Kidney (tissue), 14 donors: ENCODE measurements around the gene KCNIP3. TPM values are rescaled to one million over a fixed set of nuclear protein-coding genes. Genes with fewer than 3 reads are reported as not detected.

ENCODE experiments used
- DNase-seq, 5 donors: peaks; one replicate each; pipeline ENCODE4 v3.0.0-alpha.2; 2013 to 2020
- FAIRE-seq: peaks from 2 replicates; lab custom pipeline; 2012; peaks lifted over from hg19 to GRCh38; lab: Jason Lieb, UNC
- H3K27ac ChIP-seq, 2 donors: one replicate each; pipeline ENCODE4 v1.7.0; 2013; ENCODE audit warnings: low read depth in 2 of 2, low read length in 2 of 2, inconsistent platforms in 1 of 2
- H3K27me3 ChIP-seq: one replicate; pipeline ENCODE4 v1.7.1; 2013; ENCODE audit warnings: low read length, inconsistent platforms; ENCODE audit not compliant: control insufficient read depth, insufficient read depth
- H3K36me3 ChIP-seq, 3 donors: one replicate each; pipeline versions ENCODE4 v1.7.0 to v1.7.1; 2013; ENCODE audit warnings: low read length in 3 of 3, control low read depth in 1 of 3, inconsistent platforms in 1 of 3; ENCODE audit not compliant: insufficient read depth in 3 of 3, control insufficient read depth in 2 of 3
- H3K4me1 ChIP-seq, 3 donors: one replicate each; pipeline versions ENCODE4 v1.7.0 to v1.7.1; 2013; ENCODE audit warnings: low read length in 3 of 3, inconsistent platforms in 1 of 3, low read depth in 1 of 3; ENCODE audit not compliant: control insufficient read depth in 2 of 3, insufficient read depth in 2 of 3
- H3K4me3 ChIP-seq, 3 donors: one replicate each; pipeline versions ENCODE4 v1.7.0 to v1.8.1; 2013; ENCODE audit warnings: low read length in 3 of 3, control low read depth in 1 of 3, inconsistent platforms in 1 of 3
- H3K9ac ChIP-seq, 3 donors: one replicate each; pipeline versions ENCODE4 v1.7.0 to v1.7.1; 2013; ENCODE audit warnings: low read length in 3 of 3, control low read depth in 1 of 3, inconsistent platforms in 1 of 3
- H3K9me3 ChIP-seq, 3 donors: one replicate each; pipeline versions ENCODE4 v1.7.0 to v1.7.1; 2013; ENCODE audit warnings: low read length in 3 of 3, control low read depth in 1 of 3, inconsistent platforms in 1 of 3; ENCODE audit not compliant: control insufficient read depth in 2 of 3, insufficient read depth in 1 of 3
- intact Hi-C: fragments of 100-400 bp; cut with DNase I; formaldehyde crosslinking; loops from one replicate; pipeline ENCODE4 v1.11.1; 2022
- polyA plus RNA-seq: library from polyadenylated mRNA; stranded (reverse); fragments of 350-450 nt; fragmentation: Illumina TruSeq; extraction: RNeasy Lipid Tissue Mini Kit (QIAGEN cat#74804); gene quantifications from one replicate; pipeline ENCODE4 v1.2.3, GENCODE V29; 2014; ENCODE audit warnings: low read depth, low replicate concordance; ENCODE audit not compliant: insufficient read depth
- total RNA-seq: library from RNA; stranded (reverse); fragmentation: NEBNext Ultra II Directional; extraction: Animal tissue kit (Norgen Biotek cat#: 25700); gene quantifications from one replicate; pipeline ENCODE4 v1.2.1, GENCODE V29; 2021
- TF ChIP-seq, protein P1 (sequence below): IDR thresholded peaks from 3 replicates; pipeline ENCODE4 v1.5.1; 2012; ENCODE audit warnings: mild to moderate bottlenecking, moderate library complexity, borderline replicate concordance; ENCODE audit not compliant: insufficient read depth; ENCODE audit errors: extremely low read depth
- donor health status: control.
- donor health status: control.
- donor health status: control.
- donor health status: control.
- donor health status: control.
- donor health status: DM: yes; HTN: yes; CAD: no.
- donor health status: Normal renal cell carcinoma (clear cell type).

Gene KCNIP3
- total and polyA plus RNA-seq, 2 donors from 2014 or later = 14.8 to 27.6 TPM

DNA sequence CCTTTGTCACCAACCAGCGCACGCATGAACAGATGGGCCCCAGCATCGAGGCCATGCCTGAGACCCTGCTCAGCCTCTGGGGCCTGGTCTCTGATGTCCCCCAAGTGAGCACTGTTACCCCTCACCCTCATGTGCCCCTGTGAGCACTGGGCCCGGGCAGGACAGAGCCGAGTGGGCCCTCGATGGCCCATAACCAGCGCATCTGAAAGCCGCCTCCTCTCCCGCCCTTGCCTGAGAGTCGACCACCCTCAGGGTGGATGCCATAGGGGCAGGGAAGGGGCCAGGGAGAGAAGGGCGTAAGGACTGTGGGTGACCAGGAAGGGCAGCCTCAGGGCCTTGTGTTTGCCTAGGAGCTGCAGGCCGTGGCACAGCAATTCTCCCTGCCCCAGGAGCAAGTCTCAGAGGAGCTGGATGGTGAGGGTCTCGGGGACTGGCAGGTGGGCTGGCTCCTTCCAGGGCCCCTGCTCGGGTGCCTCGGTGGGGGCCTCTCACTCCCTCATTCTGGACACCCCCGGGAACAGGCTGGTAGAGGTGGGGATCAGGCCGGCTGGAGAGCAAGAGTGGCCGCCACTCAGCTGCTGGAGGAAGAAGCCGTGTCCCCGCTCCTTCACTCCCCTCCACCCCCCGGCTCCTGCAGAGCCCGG, 20.8 kb upstream of the KCNIP3 start:
- DNase-seq = peak in 1 of 5 donors; percentile 66
- Histone ChIP-seq H3K27ac (peak overlapping the region; percentile 81 to 89), H3K27me3 (no peaks in the 10 kb centered on the region), H3K4me1 (peaks cover 0 to 17% (median 0%) of the 10 kb centered on the region in 3 donors), H3K36me3 (peaks cover 0 to 8% (median 0%) of the 10 kb centered on the region in 3 donors), H3K4me3 (peak overlapping the region in 2 of 3 donors; percentile 18 to 61), H3K9me3 (no peaks in the 10 kb centered on the region), H3K9ac (peak overlapping the region in 1 of 3 donors; percentile 52)
- TF ChIP-seq, protein P1, sequence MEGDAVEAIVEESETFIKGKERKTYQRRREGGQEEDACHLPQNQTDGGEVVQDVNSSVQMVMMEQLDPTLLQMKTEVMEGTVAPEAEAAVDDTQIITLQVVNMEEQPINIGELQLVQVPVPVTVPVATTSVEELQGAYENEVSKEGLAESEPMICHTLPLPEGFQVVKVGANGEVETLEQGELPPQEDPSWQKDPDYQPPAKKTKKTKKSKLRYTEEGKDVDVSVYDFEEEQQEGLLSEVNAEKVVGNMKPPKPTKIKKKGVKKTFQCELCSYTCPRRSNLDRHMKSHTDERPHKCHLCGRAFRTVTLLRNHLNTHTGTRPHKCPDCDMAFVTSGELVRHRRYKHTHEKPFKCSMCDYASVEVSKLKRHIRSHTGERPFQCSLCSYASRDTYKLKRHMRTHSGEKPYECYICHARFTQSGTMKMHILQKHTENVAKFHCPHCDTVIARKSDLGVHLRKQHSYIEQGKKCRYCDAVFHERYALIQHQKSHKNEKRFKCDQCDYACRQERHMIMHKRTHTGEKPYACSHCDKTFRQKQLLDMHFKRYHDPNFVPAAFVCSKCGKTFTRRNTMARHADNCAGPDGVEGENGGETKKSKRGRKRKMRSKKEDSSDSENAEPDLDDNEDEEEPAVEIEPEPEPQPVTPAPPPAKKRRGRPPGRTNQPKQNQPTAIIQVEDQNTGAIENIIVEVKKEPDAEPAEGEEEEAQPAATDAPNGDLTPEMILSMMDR = no peak
- no peak for FAIRE-seq
- intact Hi-C loops = no loop called here

DNA sequence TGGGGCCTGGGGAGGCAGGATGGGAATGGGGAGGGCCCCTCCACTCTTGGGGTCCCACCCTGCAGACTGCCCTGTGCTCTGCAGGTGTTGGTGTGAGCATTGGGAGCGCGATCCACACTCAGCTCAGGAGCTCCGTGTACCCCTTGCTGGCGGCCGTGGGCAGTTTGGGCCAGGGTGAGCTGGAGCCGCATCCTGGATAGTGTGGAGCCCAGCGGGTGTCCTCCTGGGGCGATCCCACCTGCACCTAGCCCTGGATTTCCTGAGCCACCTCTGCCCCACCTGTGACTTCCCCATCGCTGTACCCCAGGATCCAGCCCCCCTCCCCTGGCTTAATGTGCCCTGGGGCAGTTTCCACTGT, 20.3 kb upstream of the KCNIP3 start:
- Histone ChIP-seq H3K9me3 (no peaks in the 10 kb centered on the region), H3K9ac (no peak overlapping the region), H3K4me3 (peak overlapping the region in 1 of 3 donors; percentile 61), H3K27me3 (no peaks in the 10 kb centered on the region), H3K27ac (peak overlapping the region in 1 of 2 donors; percentile 89), H3K36me3 (peaks cover 0 to 8% (median 0%) of the 10 kb centered on the region in 3 donors), H3K4me1 (peaks cover 0 to 17% (median 0%) of the 10 kb centered on the region in 3 donors)
- DNase-seq (peak in 1 of 5 donors; percentile 57), FAIRE-seq (no peak)
- intact Hi-C loops = no loop called here
- TF ChIP-seq, protein P1 = no peak

DNA sequence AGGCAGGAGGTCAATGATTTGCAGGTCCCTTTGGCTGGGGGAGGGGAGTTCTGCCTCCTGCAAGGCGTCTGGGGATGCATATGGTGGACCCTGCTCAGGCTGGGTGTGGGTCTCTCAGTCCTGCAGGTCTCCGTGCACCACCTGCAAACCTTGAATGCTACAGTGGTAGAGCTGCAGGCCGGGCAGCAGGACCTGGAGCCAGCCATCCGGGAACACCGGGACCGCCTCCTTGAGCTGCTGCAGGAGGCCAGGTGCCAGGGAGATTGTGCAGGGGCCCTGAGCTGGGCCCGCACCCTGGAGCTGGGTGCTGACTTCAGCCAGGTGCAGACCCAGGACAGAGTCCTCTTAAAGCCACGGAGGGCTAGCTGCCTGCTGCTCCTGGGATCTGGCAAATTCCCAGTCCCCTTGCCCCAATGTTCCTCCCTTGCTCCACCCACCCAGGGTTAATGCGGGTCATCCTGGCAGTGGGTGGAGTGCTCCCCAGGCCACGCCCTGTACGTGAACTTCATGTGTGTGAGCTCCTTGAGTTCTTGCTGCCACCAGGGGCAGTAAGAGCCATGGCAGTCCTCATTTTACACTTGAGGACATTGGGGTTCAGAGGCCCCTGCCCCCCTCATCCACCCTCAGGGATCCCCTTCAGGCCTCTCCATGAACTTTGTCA, 19.8 kb upstream of the KCNIP3 start:
- Histone ChIP-seq H3K4me3 (peak overlapping the region in 1 of 3 donors; percentile 61), H3K36me3 (peaks cover 0 to 8% (median 0%) of the 10 kb centered on the region in 3 donors), H3K4me1 (peaks cover 0 to 17% (median 0%) of the 10 kb centered on the region in 3 donors), H3K9me3 (no peaks in the 10 kb centered on the region), H3K9ac (no peak overlapping the region), H3K27ac (peak overlapping the region; percentile 5 to 55), H3K27me3 (no peaks in the 10 kb centered on the region)
- TF ChIP-seq, protein P1 = no peak
- no peak for FAIRE-seq
- intact Hi-C loops = no loop called here
- DNase-seq = peak; percentile 59 to 83 (median 68)
